Right atrium auricular region (tissue), 2 donors: ENCODE measurements around the gene RAP1GAP. TPM values are rescaled to one million over a fixed set of nuclear protein-coding genes. Genes with fewer than 3 reads are reported as not detected.

Experiments used
- DNase-seq: peaks from one replicate; pipeline ENCODE4 v3.0.0-alpha.2; 2019; ENCODE audit warnings: low spot score
- H3K27ac ChIP-seq, 2 donors: fragments of 200-600 bp; sonication (generic); 1 replicate in 1 of 2; 2 replicates in 1 of 2; pipeline ENCODE4 v1.5.1; 2016 to 2019
- H3K27me3 ChIP-seq, 2 donors: fragments of 200-600 bp; sonication (generic); one replicate each; pipeline versions ENCODE4 v1.5.1 to v1.6.0; 2017 to 2019
- H3K36me3 ChIP-seq: fragments of 200-600 bp; sonication (generic); one replicate; pipeline ENCODE4 v1.5.1; 2016
- H3K4me1 ChIP-seq, 2 donors: fragments of 200-600 bp; sonication (generic); one replicate each; pipeline versions ENCODE4 v1.5.1 to v1.6.0; 2017 to 2019
- H3K4me3 ChIP-seq, 2 donors: fragments of 200-600 bp; sonication (generic); 1 replicate in 1 of 2; 2 replicates in 1 of 2; pipeline ENCODE4 v1.5.1; 2017 to 2019; ENCODE audit warnings: mild to moderate bottlenecking in 1 of 2, moderate library complexity in 1 of 2
- H3K9me3 ChIP-seq, 2 donors: fragments of 200-600 bp; sonication (generic); one replicate each; pipeline ENCODE4 v1.5.1; 2019
- total RNA-seq, 2 donors: library from RNA; depleted of rRNA; stranded (reverse); fragments of >200 nt; gene quantifications; one replicate each; pipeline ENCODE4 v1.1.0, GENCODE V29; 2016
- TF ChIP-seq, protein P1 (sequence below), 2 donors: fragments of 200-600 bp; sonication (generic); IDR thresholded peaks; one replicate each; pipeline ENCODE4 v1.5.1; 2019; ENCODE audit warnings: antibody characterized with exemption in 2 of 2

RAP1GAP gene
- 1 to 10 TPM; 4.0 to 8.4 TPM for total RNA-seq

DNA sequence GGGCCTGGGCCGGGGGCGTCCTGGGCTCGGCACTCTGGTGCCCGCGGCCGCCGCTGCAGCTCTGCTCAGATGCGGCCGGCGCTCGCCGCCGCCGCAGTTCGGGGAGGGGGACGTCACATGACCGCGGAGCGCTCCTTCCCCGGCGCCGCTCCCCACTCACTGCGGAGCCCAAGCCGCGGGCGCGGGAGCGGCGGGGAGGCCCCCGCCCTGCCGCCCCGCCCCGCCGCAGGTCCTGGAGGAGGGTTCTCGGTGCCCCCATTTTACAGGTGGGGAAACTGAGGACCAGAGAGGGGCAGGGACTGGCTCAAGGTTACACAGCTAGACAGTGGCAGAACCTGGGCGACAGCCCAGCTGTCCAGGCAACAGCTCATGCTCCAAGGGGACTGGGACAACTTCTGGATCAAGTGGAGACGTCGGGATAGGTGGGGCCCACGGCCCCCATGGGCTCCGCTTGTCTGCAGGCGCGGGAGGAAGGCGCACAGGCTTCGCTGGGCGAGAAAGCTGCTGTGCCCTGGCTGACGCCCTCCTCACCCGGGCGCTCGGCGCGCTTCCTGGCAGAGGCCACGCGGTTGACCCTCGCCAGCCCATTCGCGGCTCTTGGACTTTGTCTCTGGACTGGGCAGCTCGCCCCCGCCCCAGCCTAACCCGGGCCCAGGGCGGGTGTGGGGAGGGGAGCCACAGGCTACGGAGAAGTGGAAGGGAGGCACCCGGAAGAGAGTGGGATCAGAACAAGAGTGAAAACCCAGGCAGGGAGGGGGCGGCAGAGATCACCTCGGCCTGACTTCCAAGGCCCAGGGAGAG lies at the start of gene RAP1GAP:
Gene RAP1GAP (minus strand): TSS at position 100 of the 801 bp plus-strand sequence. CDS start 49,325 bp downstream, outside the sequence.
- peak within 1 kb of the TSS; percentile 44 to 53 for H3K4me3 ChIP-seq
- H3K27me3 ChIP-seq = peaks cover 0 to 3% of the 10 kb centered on the region in 2 donors
- TF ChIP-seq, protein P1, sequence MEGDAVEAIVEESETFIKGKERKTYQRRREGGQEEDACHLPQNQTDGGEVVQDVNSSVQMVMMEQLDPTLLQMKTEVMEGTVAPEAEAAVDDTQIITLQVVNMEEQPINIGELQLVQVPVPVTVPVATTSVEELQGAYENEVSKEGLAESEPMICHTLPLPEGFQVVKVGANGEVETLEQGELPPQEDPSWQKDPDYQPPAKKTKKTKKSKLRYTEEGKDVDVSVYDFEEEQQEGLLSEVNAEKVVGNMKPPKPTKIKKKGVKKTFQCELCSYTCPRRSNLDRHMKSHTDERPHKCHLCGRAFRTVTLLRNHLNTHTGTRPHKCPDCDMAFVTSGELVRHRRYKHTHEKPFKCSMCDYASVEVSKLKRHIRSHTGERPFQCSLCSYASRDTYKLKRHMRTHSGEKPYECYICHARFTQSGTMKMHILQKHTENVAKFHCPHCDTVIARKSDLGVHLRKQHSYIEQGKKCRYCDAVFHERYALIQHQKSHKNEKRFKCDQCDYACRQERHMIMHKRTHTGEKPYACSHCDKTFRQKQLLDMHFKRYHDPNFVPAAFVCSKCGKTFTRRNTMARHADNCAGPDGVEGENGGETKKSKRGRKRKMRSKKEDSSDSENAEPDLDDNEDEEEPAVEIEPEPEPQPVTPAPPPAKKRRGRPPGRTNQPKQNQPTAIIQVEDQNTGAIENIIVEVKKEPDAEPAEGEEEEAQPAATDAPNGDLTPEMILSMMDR (IDR thresholded peaks at IDR 0.05) = peak in 1 of 2 donors; percentile 10
- H3K9me3 ChIP-seq = no peaks in the 10 kb centered on the region
- H3K4me1 ChIP-seq = peaks cover 0 to 75% of the 10 kb centered on the region in 2 donors
- no peak for DNase-seq
- peak within 1 kb of the TSS; percentile 57 to 70 for H3K27ac ChIP-seq
- no peaks in the 10 kb centered on the region for H3K36me3 ChIP-seq

DNA sequence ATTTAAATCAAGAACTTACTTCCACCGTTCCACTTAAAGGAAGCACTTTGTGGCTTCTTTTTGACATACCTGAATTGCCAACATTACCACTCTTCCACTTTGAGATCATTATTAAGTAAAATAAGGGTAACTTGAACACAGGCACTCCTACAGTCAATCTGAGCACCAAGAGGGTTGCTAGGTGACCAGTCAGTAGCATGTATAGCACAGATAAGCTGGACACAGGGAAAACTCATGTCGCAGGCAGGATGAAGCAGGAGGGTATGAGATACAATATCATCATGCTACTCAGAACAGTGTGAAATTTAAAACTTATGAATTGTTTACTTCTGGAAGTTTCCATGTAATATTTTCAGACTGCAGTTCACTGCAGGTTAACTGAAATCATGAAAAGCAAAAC lies 47.0 kb upstream of the RAP1GAP start:
- Histone ChIP-seq H3K27ac (no peak overlapping the region), H3K36me3 (peaks cover 75% of the 10 kb centered on the region), H3K9me3 (no peaks in the 10 kb centered on the region), H3K4me1 (no peaks in the 10 kb centered on the region), H3K4me3 (no peak overlapping the region), H3K27me3 (no peaks in the 10 kb centered on the region)
- TF ChIP-seq, protein P1 (IDR thresholded peaks at IDR 0.05) = no peak
- no peak for DNase-seq

DNA sequence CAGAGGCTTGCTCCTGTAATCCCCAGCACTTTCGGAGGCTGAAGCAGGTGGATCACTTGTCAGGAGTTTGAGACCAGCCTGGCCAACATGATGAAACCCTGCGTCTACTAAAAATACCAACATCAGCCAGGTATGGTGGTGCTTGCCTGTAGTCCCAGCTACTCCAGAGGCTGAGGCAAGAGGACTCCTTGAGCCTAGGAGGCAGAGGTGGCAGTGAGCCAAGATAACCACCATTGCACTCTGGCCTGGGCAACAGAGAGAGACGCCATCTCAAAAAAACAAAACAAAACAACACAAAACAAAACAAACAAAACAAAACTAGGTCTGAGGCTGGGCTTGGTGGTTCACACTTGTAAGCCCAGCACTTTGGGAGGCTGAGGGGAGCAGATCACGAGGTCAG lies 38.7 kb upstream of the RAP1GAP start:
- Histone ChIP-seq H3K27ac (no peak overlapping the region), H3K27me3 (no peaks in the 10 kb centered on the region), H3K36me3 (peaks cover 56% of the 10 kb centered on the region), H3K4me3 (no peak overlapping the region), H3K9me3 (no peaks in the 10 kb centered on the region), H3K4me1 (peaks cover 0 to 12% of the 10 kb centered on the region in 2 donors)
- TF ChIP-seq, protein P1 (IDR thresholded peaks at IDR 0.05) = no peak
- DNase-seq = no peak

DNA sequence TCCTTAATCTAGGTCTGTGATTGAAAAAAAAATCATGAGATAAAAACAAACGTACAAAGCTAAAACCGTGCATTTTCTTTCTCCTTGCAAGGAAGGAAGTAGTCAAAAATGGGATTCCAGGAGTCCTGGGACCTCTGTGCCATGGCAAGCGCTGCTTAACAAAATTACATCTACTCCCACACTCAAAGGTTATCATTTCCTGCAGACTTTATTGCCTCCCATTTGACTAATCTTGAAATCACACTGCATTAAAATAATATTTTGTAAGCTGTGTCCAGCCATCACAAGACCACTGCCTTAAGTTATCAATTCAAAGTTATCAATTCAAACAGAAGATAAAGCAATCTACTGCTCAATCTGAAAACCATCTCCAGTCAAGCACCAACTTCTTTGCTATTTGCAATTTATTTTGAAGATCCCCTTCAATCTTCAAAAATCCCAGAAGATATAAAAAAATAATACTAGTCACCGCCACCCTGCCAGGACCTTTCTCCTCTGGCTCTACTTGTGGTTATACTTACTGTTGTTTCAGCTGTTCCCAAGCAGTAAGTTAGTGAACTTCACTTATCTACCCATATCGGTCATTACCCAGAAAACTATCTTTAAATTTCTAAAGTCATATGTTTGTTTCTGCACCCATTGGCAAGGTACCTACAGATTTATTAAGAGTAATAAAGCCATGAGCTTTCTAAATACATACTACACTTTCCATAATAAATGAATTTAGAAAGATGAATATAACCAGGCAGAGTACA lies 38.1 kb upstream of the RAP1GAP start:
- Histone ChIP-seq H3K4me1 (peaks cover 0 to 12% of the 10 kb centered on the region in 2 donors), H3K36me3 (peaks cover 55% of the 10 kb centered on the region), H3K4me3 (no peak overlapping the region), H3K27ac (no peak overlapping the region), H3K27me3 (no peaks in the 10 kb centered on the region), H3K9me3 (no peaks in the 10 kb centered on the region)
- DNase-seq = no peak
- TF ChIP-seq, protein P1 (IDR thresholded peaks at IDR 0.05) = no peak

DNA sequence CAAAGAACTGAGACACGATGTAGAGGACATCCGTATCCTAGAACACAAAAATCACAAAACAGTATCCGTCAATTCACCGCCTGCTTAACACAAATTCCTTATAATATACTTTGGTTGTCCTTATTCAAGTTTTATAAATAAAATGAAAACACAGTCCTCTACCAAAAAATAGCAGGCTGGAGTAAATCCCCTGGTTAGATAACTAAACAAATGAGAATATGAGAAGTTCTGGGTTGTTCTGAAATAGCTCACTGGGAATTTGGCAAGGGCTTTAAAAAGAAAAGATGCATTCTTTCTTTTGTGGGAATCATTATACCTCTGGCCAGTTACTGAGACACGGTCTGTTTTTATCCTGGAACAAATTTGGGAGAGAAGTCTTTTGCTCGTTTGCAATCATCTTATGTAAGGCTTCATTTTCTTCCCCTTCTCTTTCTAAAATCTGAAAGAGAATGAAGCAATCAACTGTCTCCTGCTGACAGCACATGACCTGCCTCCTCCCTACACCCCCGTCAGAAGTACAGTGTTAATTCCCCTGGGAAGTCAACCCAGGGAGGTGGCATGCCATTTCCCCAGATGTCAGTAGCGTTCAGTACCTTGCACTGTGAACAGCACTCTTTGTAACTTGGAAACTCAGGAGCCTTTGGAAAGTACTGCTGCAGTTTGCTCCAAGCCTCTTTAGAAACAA lies 37.1 kb upstream of the RAP1GAP start:
- H3K9me3 ChIP-seq = no peaks in the 10 kb centered on the region
- no peak overlapping the region for H3K27ac ChIP-seq
- TF ChIP-seq, protein P1 (IDR thresholded peaks at IDR 0.05) = no peak
- no peaks in the 10 kb centered on the region for H3K27me3 ChIP-seq
- H3K4me1 ChIP-seq = peaks cover 0 to 12% of the 10 kb centered on the region in 2 donors
- H3K36me3 ChIP-seq = peaks cover 51% of the 10 kb centered on the region
- H3K4me3 ChIP-seq = no peak overlapping the region
- DNase-seq = no peak
